Subcutaneous abdominal adipose tissue (tissue), 5 donors: ENCODE data around the gene USP13.
"Not testable (repeated sequence)": the region's sequence is repeated elsewhere in the genome, so short reads cannot be mapped to it uniquely, and the experiment has no call there.

ENCODE experiments used
- H3K27ac ChIP-seq: one replicate; pipeline ENCODE4 v1.7.0; 2013; ENCODE audit warnings: low read depth, mild to moderate bottlenecking, inconsistent platforms, low read length, moderate library complexity
- H3K27me3 ChIP-seq, 5 donors: one replicate each; pipeline ENCODE4 v1.7.0; 2013; ENCODE audit warnings: low read length in 5 of 5, inconsistent platforms in 1 of 5; ENCODE audit not compliant: control insufficient read depth in 5 of 5, insufficient read depth in 4 of 5
- H3K36me3 ChIP-seq, 5 donors: one replicate each; pipeline ENCODE4 v1.7.0; 2013; ENCODE audit warnings: low read length in 5 of 5; ENCODE audit not compliant: control insufficient read depth in 5 of 5, insufficient read depth in 5 of 5
- H3K4me1 ChIP-seq, 5 donors: one replicate each; pipeline ENCODE4 v1.7.0; 2013; ENCODE audit warnings: low read length in 5 of 5, mild to moderate bottlenecking in 3 of 5, moderate library complexity in 1 of 5; ENCODE audit not compliant: control insufficient read depth in 5 of 5, insufficient read depth in 5 of 5
- H3K4me3 ChIP-seq, 5 donors: one replicate each; pipeline ENCODE4 v1.7.0; 2013; ENCODE audit warnings: low read length in 5 of 5, low read depth in 1 of 5
- H3K9ac ChIP-seq, 5 donors: one replicate each; pipeline ENCODE4 v1.7.0; 2013; ENCODE audit warnings: low read length in 5 of 5, mild to moderate bottlenecking in 4 of 5, moderate library complexity in 3 of 5
- H3K9me3 ChIP-seq, 5 donors: one replicate each; pipeline ENCODE4 v1.7.0; 2013; ENCODE audit warnings: low read length in 5 of 5; ENCODE audit not compliant: control insufficient read depth in 5 of 5
- donor health status: healthy.
- donor health status: healthy.
- donor health status: healthy.
- donor health status: healthy.
- donor health status: healthy.

The USP13 gene

DNA sequence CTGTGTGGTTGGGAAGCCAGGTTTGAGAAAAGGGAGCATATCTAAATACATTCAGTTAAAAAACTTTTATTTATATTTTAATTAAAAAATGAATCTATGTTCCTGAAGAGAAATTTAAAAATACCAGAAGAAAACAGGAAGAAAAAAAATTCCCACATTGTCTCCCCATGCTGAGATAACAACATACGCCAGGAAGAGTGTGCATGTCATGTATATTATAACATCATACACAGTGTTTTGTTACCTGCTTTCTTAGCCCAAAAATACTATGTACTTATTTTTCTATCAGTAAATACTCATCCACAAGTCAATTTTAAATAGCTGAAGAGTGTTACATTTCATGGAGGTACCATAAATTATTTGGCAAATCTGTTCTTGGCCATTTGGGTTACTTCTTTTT lies 18.5 kb downstream of the USP13 start:
- Histone ChIP-seq H3K9ac (no peak overlapping the region), H3K27me3 (no peaks in the 10 kb centered on the region), H3K27ac (peak overlapping the region; percentile 66), H3K9me3 (no peaks in the 10 kb centered on the region), H3K4me3 (peak overlapping the region in 1 of 5 donors; percentile 32), H3K36me3 (no peaks in the 10 kb centered on the region), H3K4me1 (peaks cover 3 to 45% (median 29%) of the 10 kb centered on the region in 5 donors)

DNA sequence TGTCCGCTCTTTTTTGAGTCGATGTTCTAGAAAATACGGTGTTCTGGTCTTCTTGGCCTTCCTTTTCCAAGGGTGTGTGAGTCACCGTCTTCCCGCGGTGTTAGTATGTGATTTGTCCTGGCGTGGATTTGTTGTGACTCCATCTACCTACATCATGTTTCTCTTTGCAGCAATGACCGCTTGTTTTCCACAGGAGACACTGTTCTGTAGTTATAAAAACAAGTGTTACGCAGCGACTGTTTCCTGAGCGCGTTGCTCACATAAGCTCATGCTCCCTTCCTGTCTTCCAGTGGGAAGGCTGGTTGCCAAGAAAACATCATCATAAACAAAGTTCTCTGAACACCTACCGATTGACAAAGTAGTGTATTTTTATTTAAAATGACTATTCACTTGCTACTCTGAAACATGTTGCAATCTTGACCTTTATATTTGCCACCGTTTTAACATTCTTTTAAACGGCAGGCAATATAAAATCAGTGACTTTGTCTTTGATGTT lies 19.0 kb downstream of the USP13 start:
- no peaks in the 10 kb centered on the region for H3K36me3 ChIP-seq
- peak overlapping the region in 2 of 5 donors; percentile 0 to 32 for H3K4me3 ChIP-seq
- H3K27me3 ChIP-seq = no peaks in the 10 kb centered on the region
- H3K9me3 ChIP-seq = no peaks in the 10 kb centered on the region
- H3K4me1 ChIP-seq = peaks cover 3 to 40% (median 24%) of the 10 kb centered on the region in 5 donors
- peak overlapping the region in 1 of 5 donors; percentile 50 for H3K9ac ChIP-seq
- peak overlapping the region; percentile 66 for H3K27ac ChIP-seq

DNA sequence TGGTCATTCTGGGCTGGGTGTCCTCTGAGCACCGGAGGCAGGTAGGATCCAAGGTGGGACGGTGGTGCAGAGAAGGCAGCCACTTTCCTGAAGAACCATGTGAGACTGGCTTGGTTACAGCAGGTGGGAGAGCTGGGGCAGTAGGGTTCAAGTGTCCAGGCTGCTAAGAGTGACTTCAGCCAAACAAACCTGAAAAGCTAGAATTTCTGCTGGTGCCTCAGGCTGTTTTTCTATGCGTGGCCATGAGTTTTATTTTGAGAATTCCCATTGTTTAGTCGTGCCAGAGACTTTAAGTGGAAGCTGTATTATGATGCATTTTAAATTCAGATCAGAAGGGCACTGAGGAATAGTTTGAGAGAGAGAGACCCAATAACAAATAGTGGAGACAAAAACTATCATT lies 20.1 kb downstream of the USP13 start:
- Histone ChIP-seq H3K36me3 (no peaks in the 10 kb centered on the region), H3K9me3 (no peaks in the 10 kb centered on the region), H3K27me3 (no peaks in the 10 kb centered on the region), H3K9ac (no peak overlapping the region), H3K4me1 (peaks cover 3 to 42% (median 28%) of the 10 kb centered on the region in 5 donors), H3K4me3 (no peak overlapping the region), H3K27ac (peak overlapping the region; percentile 66)

DNA sequence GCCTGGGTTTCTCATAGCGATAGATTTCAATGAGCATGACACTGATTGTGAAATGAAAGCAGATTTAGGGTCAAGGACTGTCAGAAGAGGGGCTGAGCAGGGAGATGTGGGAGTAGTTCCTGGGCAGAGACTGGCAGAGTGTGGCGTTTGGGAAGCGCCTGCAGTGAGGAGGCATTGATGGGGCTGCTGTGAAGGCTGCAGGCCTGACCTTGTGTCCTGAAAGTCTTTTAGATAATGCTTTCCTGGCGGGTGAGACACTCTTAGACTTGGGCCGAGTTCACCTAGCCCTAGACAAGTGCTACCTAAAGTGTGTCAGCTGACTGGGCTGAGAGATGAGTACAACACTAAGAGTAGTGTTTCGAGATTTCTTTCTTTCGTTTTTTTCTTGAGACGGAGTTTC lies 20.7 kb downstream of the USP13 start:
- H3K27ac ChIP-seq = peak overlapping the region; percentile 14
- H3K27me3 ChIP-seq = no peaks in the 10 kb centered on the region
- H3K36me3 ChIP-seq = no peaks in the 10 kb centered on the region
- H3K4me3 ChIP-seq = no peak overlapping the region
- H3K9me3 ChIP-seq = no peaks in the 10 kb centered on the region
- peaks cover 3 to 43% (median 31%) of the 10 kb centered on the region in 5 donors for H3K4me1 ChIP-seq
- H3K9ac ChIP-seq = no peak overlapping the region

DNA sequence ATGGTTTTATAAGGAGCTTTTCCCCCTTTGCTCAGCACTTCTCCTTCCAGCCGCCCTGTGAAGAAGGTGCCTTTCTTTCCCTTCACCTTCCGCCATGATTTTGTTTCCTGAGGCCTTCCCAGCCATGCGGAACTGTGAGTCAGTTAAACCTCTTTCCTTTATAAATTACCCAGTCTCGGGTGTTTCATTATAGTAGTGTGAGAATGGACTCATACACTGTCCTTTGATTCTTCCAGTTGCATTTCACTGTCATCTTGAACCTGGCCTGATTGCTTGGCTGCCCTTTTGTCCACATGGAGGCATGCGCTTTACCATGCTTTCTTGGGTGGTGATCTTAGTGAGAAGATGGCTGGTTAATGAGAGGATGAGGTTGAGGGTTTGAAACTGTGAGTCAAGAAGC lies 23.2 kb downstream of the USP13 start:
- Histone ChIP-seq H3K4me3 (no peak overlapping the region), H3K36me3 (no peaks in the 10 kb centered on the region), H3K9ac (no peak overlapping the region), H3K27ac (no peak overlapping the region), H3K27me3 (no peaks in the 10 kb centered on the region), H3K4me1 (peaks cover 0 to 37% (median 25%) of the 10 kb centered on the region in 5 donors), H3K9me3 (no peaks in the 10 kb centered on the region)

DNA sequence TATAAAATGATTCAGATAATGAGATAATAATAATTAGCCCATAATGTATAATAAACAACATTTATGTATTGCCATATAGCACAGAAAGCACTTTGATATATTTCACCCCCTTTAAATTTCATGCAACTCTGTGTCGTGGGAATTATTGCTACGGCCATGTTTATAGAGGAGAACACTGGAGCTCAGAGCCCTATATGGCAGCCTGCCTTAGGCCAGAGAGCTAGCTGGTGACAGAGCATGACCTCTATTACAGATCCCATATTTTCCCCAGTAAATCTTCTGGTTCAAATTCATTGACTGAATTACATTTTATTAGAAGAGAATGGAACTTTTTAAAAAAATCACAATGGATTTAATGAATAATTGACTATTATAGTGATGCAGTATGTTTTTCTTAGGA lies 25.0 kb downstream of the USP13 start:
- Histone ChIP-seq H3K4me1 (peaks cover 0 to 38% (median 15%) of the 10 kb centered on the region in 5 donors), H3K4me3 (no peak overlapping the region), H3K9me3 (no peaks in the 10 kb centered on the region), H3K27me3 (no peaks in the 10 kb centered on the region), H3K36me3 (no peaks in the 10 kb centered on the region), H3K27ac (peak overlapping the region; percentile 25), H3K9ac (no peak overlapping the region)

DNA sequence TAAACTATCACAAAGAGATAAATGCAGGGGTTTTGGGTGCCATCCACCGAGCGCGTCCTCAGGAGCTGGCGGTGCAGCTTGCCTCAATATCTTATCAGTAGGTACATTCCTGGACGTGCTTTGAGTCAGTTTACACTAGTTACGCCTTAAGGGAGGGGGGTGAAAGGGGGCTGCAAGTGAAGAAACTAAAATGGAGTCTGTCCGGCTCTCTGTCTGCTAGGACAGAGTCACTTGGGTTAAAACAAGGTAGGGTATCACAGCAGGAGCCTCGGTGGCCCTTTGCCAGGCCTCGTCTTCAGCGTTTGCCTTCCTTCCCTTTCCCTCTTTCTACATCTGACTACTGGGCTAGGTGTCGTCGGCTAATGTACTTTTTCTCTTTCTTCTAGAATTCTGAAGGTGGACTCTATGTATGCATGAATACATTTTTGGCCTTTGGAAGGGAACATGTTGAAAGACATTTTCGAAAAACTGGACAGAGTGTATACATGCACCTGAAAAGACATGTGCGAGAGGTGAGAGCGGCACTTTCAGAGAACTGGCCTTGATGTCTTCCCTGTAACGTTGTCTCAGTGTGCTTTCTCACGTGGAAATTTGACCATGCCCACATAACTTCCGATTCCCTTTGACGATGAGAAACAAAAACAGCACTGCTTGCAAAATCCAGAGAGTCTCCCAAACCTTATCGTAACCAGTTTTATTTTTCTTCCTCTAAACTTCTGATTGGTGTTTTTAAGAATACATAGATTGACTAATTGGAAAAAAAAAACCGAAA lies 28.8 kb downstream of the USP13 start:
- peaks cover 0 to 7% (median 0%) of the 10 kb centered on the region in 5 donors for H3K36me3 ChIP-seq
- peak overlapping the region in 4 of 5 donors; percentile 44 to 52 (median 51) for H3K4me3 ChIP-seq
- H3K4me1 ChIP-seq = peaks cover 0 to 41% (median 17%) of the 10 kb centered on the region in 5 donors
- H3K27ac ChIP-seq = peak overlapping the region; percentile 24
- H3K9ac ChIP-seq = peak overlapping the region in 2 of 5 donors; percentile 10 to 44
- H3K27me3 ChIP-seq = no peaks in the 10 kb centered on the region
- H3K9me3 ChIP-seq = no peaks in the 10 kb centered on the region

DNA sequence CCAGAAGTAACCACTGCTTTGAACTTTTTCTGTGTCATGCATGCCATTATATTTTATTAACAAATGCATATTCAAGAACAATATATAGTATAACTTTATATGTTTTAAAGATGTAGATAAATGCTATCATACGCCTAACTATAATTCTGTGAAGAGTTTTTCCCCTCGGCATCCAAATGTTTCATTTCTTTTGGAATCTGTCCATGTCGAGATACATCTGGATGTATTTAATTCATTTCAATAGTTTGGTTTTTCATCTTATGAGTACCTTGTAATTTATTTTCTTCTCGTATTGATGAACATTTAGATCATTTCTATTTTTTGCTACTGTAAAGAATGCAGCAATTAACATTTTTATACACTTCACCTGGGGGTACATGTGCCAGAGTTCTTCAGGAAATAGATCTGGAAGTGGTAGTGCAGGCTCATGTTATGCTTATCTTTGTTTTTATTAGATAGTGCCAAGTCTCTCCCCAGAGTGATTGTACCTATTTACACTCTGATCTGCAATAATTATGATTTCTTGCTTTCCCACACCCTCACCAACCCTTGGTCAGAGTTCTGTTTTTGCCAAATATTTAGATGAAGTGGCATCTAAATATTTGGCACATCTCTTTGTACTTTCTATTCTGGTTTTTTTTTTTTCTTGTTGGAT lies 29.7 kb downstream of the USP13 start:
- H3K27ac ChIP-seq = no peak overlapping the region
- no peaks in the 10 kb centered on the region for H3K27me3 ChIP-seq
- no peaks in the 10 kb centered on the region for H3K9me3 ChIP-seq
- H3K36me3 ChIP-seq = peaks cover 0 to 7% (median under 1%) of the 10 kb centered on the region in 5 donors
- H3K4me3 ChIP-seq = peak overlapping the region in 1 of 5 donors; percentile 51
- peaks cover 0 to 40% (median 17%) of the 10 kb centered on the region in 5 donors for H3K4me1 ChIP-seq
- no peak overlapping the region for H3K9ac ChIP-seq

DNA sequence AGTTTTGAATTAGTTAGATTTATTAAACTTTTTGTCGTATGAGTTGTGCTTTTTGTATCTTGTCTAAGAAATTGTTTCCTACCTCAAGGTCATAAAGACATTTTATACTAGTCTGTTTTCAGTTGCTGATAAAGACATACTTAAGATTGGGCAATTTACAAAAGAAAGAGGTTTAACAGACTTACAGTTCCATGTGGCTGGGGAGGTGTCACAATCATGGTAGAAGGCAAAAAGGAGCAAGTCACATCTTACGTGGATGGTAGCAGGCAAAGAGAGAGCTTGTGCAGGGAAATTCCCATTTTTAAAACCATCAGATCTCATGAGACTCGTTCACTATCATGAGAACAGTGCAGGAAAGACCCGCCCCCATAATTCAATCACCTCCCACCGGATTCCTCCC lies 30.4 kb downstream of the USP13 start:
- not testable (repeated sequence) for H3K27me3 ChIP-seq, H3K9ac ChIP-seq, H3K4me3 ChIP-seq, H3K9me3 ChIP-seq, H3K27ac ChIP-seq
- peaks cover 0 to 33% (median 19%) of the 10 kb centered on the region in 5 donors for H3K4me1 ChIP-seq
- peaks cover 0 to 11% (median 4%) of the 10 kb centered on the region in 5 donors for H3K36me3 ChIP-seq

DNA sequence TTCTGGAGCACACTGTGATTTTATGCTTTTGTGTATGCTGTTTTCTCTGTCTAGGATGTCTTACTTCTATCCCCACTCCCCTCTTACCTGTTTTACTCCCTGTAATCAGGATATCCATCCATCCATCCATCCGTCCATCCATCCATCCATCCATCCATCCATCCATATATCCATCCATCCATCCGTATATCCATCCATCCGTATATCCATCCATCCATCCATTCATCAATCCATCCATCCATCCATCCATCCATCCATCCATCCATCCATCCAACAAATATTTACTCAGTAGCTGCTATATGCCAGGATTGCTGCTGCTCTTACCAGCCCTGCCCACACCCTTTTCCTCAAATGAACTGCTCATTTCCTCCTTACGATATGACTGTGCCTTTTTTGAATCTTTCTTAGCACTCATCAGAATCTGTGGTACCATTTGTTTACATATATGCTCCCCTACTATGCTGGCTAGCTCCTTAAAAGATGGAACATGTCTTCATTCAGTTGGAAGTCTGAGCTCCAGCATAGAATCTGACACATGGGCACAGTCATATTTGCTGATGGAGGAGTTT lies 35.2 kb downstream of the USP13 start:
- no peak overlapping the region for H3K4me3 ChIP-seq

More for the DNA sequence above, 35.2 kb downstream of the USP13 start:
- Histone ChIP-seq H3K4me1 (peaks cover 0 to 4% (median 2%) of the 10 kb centered on the region in 5 donors), H3K9me3 (no peaks in the 10 kb centered on the region), H3K27me3 (no peaks in the 10 kb centered on the region), H3K36me3 (peaks cover 0 to 16% (median 8%) of the 10 kb centered on the region in 5 donors), H3K27ac (no peak overlapping the region), H3K9ac (no peak overlapping the region)
